CD4-positive, CD25-positive, alpha-beta regulatory T cell (primary cell): Measurements from ENCODE around the gene TRABD2B. TPM values are rescaled to one million over a fixed set of nuclear protein-coding genes. Genes with fewer than 3 reads are reported as not detected.

ENCODE experiments used
- ATAC-seq, 2 donors: fragments of 150-1000 bp; cut with Tn5 transposase; one replicate each; pipeline ENCODE4 v1.10.0; 2021; ENCODE audit warnings: low read depth in 2 of 2, moderate number of reproducible peaks in 2 of 2, moderate library complexity in 1 of 2
- DNase-seq, 3 donors: peaks; one replicate each; pipeline versions ENCODE4 v3.0.0 to v3.0.0-alpha.2; 2012 to 2022; ENCODE audit warnings: mixed read lengths in 1 of 3
- H3K27ac ChIP-seq: one replicate; pipeline ENCODE4 v1.7.0; 2013; ENCODE audit warnings: mild to moderate bottlenecking, low read length; ENCODE audit not compliant: insufficient read depth, poor library complexity, severe bottlenecking
- H3K27me3 ChIP-seq: one replicate; pipeline ENCODE4 v1.7.0; 2013; ENCODE audit warnings: low read length; ENCODE audit not compliant: control insufficient read depth, insufficient read depth
- H3K36me3 ChIP-seq: one replicate; pipeline ENCODE4 v1.7.0; 2013; ENCODE audit warnings: mild to moderate bottlenecking, low read length, moderate library complexity; ENCODE audit not compliant: control insufficient read depth, insufficient read depth
- H3K4me1 ChIP-seq: 2 replicates; pipeline ENCODE4 v1.7.0; 2013; ENCODE audit warnings: mild to moderate bottlenecking, low read length; ENCODE audit not compliant: insufficient read depth, control insufficient read depth, poor library complexity, severe bottlenecking
- H3K4me3 ChIP-seq: one replicate; pipeline ENCODE4 v1.7.0; 2013; ENCODE audit warnings: low read depth, mild to moderate bottlenecking, low read length, moderate library complexity
- H3K9me3 ChIP-seq, 2 experiments: 1 replicate in 1 of 2; 2 replicates in 1 of 2; pipeline ENCODE4 v1.7.0; 2013; ENCODE audit warnings: low read length in 2 of 2, mild to moderate bottlenecking in 1 of 2, moderate library complexity in 1 of 2; ENCODE audit not compliant: control insufficient read depth in 2 of 2
- H3K27ac Mint-ChIP-seq, 3 donors: one replicate each; pipeline ENCODE4 v1.8.0; 2020 to 2022; ENCODE audit warnings: mild to moderate bottlenecking in 3 of 3, mixed read lengths in 3 of 3, moderate library complexity in 2 of 3
- H3K27me3 Mint-ChIP-seq: one replicate; pipeline ENCODE4 v1.8.0; 2022; ENCODE audit warnings: mild to moderate bottlenecking, mixed read lengths
- H3K36me3 Mint-ChIP-seq: one replicate; pipeline ENCODE4 v1.8.0; 2020; ENCODE audit warnings: mixed read lengths
- H3K4me1 Mint-ChIP-seq, 4 donors: one replicate each; pipeline ENCODE4 v1.8.0; 2020 to 2022; ENCODE audit warnings: mixed read lengths in 4 of 4, mild to moderate bottlenecking in 1 of 4
- H3K4me3 Mint-ChIP-seq, 4 donors: one replicate each; pipeline ENCODE4 v1.8.0; 2020 to 2022; ENCODE audit warnings: mild to moderate bottlenecking in 4 of 4, mixed read lengths in 4 of 4, moderate library complexity in 3 of 4
- H3K9me3 Mint-ChIP-seq, 7 donors: one replicate each; pipeline ENCODE4 v1.8.0; 2020 to 2022; ENCODE audit warnings: mixed read lengths in 7 of 7, mild to moderate bottlenecking in 3 of 7, moderate library complexity in 2 of 7
- polyA plus RNA-seq, 4 donors: library from polyadenylated mRNA; unstranded; fragments of 300-500 nt; fragmentation: Illumina TruSeq; gene quantifications; one replicate each; pipeline ENCODE4 v1.2.3, GENCODE V29; 2021
- total RNA-seq: library from RNA; stranded (reverse); gene quantifications from one replicate; pipeline ENCODE4 v1.2.3, GENCODE V29; 2022

Gene TRABD2B
- total and polyA plus RNA-seq, 5 donors from 2014 or later = not detected

- Mint-ChIP-seq H3K4me3 (no peak overlapping the region), H3K27ac (no peak overlapping the region)
- no peak overlapping the region for H3K4me3 ChIP-seq
Observed at GRCh38 chr1:47816325-47817071, 180.7 kb downstream of the TRABD2B start.

GRCh38 chr1:47814612-47815395 is 182.4 kb downstream of the TRABD2B start:
- Mint-ChIP-seq H3K27me3 (peaks cover 4% of the 10 kb centered on the region), H3K36me3 (no peaks in the 10 kb centered on the region), H3K9me3 (peaks cover 0 to 2% (median 0%) of the 10 kb centered on the region in 7 donors), H3K27ac (no peak overlapping the region), H3K4me3 (no peak overlapping the region), H3K4me1 (no peaks in the 10 kb centered on the region)
- no peaks in the 10 kb centered on the region for H3K27me3 ChIP-seq
- H3K9me3 ChIP-seq = no peaks in the 10 kb centered on the region
- no peaks in the 10 kb centered on the region for H3K4me1 ChIP-seq
- no peak overlapping the region for H3K4me3 ChIP-seq
- H3K27ac ChIP-seq = no peak overlapping the region
- ATAC-seq (no peak), DNase-seq (no peak)
- no peaks in the 10 kb centered on the region for H3K36me3 ChIP-seq

More at GRCh38 chr1:47816325-47817071, 180.7 kb downstream of the TRABD2B start:
- H3K36me3 Mint-ChIP-seq = no peaks in the 10 kb centered on the region
- no peaks in the 10 kb centered on the region for H3K9me3 Mint-ChIP-seq
- ATAC-seq = no peak
- Histone ChIP-seq H3K27me3 (no peaks in the 10 kb centered on the region), H3K4me1 (no peaks in the 10 kb centered on the region), H3K36me3 (no peaks in the 10 kb centered on the region), H3K9me3 (no peaks in the 10 kb centered on the region), H3K27ac (no peak overlapping the region)
- no peaks in the 10 kb centered on the region for H3K4me1 Mint-ChIP-seq
- no peak for DNase-seq
- peaks cover 4% of the 10 kb centered on the region for H3K27me3 Mint-ChIP-seq

GRCh38 chr1:47813970-47814369 is 183.2 kb downstream of the TRABD2B start:
- H3K27me3 ChIP-seq = no peaks in the 10 kb centered on the region
- Mint-ChIP-seq H3K4me1 (no peaks in the 10 kb centered on the region), H3K4me3 (no peak overlapping the region), H3K9me3 (peaks cover 0 to 2% (median 0%) of the 10 kb centered on the region in 7 donors), H3K27me3 (peaks cover 4% of the 10 kb centered on the region), H3K36me3 (no peaks in the 10 kb centered on the region), H3K27ac (no peak overlapping the region)
- ATAC-seq = no peak
- DNase-seq = no peak
- H3K27ac ChIP-seq = no peak overlapping the region
- no peaks in the 10 kb centered on the region for H3K4me1 ChIP-seq
- no peaks in the 10 kb centered on the region for H3K36me3 ChIP-seq
- no peak overlapping the region for H3K4me3 ChIP-seq
- H3K9me3 ChIP-seq = no peaks in the 10 kb centered on the region

- DNase-seq (no peak), ATAC-seq (no peak)
- H3K36me3 ChIP-seq = no peaks in the 10 kb centered on the region
- H3K4me3 ChIP-seq = no peak overlapping the region
- no peaks in the 10 kb centered on the region for H3K4me1 ChIP-seq
- no peaks in the 10 kb centered on the region for H3K27me3 ChIP-seq
- H3K27ac Mint-ChIP-seq = no peak overlapping the region
- peaks cover 4% of the 10 kb centered on the region for H3K27me3 Mint-ChIP-seq
- H3K4me1 Mint-ChIP-seq = no peaks in the 10 kb centered on the region
- no peak overlapping the region for H3K4me3 Mint-ChIP-seq
- no peak overlapping the region for H3K27ac ChIP-seq
- peaks cover 0 to 2% (median 0%) of the 10 kb centered on the region in 7 donors for H3K9me3 Mint-ChIP-seq
- no peaks in the 10 kb centered on the region for H3K36me3 Mint-ChIP-seq
- no peaks in the 10 kb centered on the region for H3K9me3 ChIP-seq
Observed at GRCh38 chr1:47812904-47813514, 184.2 kb downstream of the TRABD2B start.

GRCh38 chr1:47810964-47811682 is 186.1 kb downstream of the TRABD2B start:
- Mint-ChIP-seq H3K36me3 (no peaks in the 10 kb centered on the region), H3K27me3 (peaks cover 4% of the 10 kb centered on the region), H3K4me1 (no peaks in the 10 kb centered on the region), H3K27ac (no peak overlapping the region), H3K9me3 (peaks cover 0 to 2% (median 0%) of the 10 kb centered on the region in 7 donors), H3K4me3 (no peak overlapping the region)
- Histone ChIP-seq H3K27me3 (no peaks in the 10 kb centered on the region), H3K4me1 (no peaks in the 10 kb centered on the region), H3K4me3 (no peak overlapping the region), H3K27ac (no peak overlapping the region), H3K9me3 (no peaks in the 10 kb centered on the region), H3K36me3 (no peaks in the 10 kb centered on the region)
- DNase-seq = no peak
- no peak for ATAC-seq

GRCh38 chr1:47809301-47810084 is 187.7 kb downstream of the TRABD2B start:
- Histone ChIP-seq H3K36me3 (no peaks in the 10 kb centered on the region), H3K27me3 (no peaks in the 10 kb centered on the region), H3K4me1 (no peaks in the 10 kb centered on the region), H3K4me3 (no peak overlapping the region), H3K27ac (no peak overlapping the region), H3K9me3 (no peaks in the 10 kb centered on the region)
- ATAC-seq (no peak), DNase-seq (no peak)
- no peaks in the 10 kb centered on the region for H3K4me1 Mint-ChIP-seq
- no peak overlapping the region for H3K27ac Mint-ChIP-seq
- H3K4me3 Mint-ChIP-seq = no peak overlapping the region
- peaks cover 4% of the 10 kb centered on the region for H3K27me3 Mint-ChIP-seq
- H3K9me3 Mint-ChIP-seq = peaks cover 0 to 2% (median 0%) of the 10 kb centered on the region in 7 donors
- no peaks in the 10 kb centered on the region for H3K36me3 Mint-ChIP-seq

GRCh38 chr1:47808612-47809011 is 188.6 kb downstream of the TRABD2B start:
- no peak for DNase-seq
- peaks cover 0 to 2% (median 0%) of the 10 kb centered on the region in 7 donors for H3K9me3 Mint-ChIP-seq
- no peak overlapping the region for H3K27ac ChIP-seq
- H3K27ac Mint-ChIP-seq = no peak overlapping the region
- H3K4me3 Mint-ChIP-seq = no peak overlapping the region
- no peak overlapping the region for H3K4me3 ChIP-seq
- no peaks in the 10 kb centered on the region for H3K9me3 ChIP-seq
- ATAC-seq = no peak
- no peaks in the 10 kb centered on the region for H3K4me1 Mint-ChIP-seq
- peaks cover 4% of the 10 kb centered on the region for H3K27me3 Mint-ChIP-seq
- H3K4me1 ChIP-seq = no peaks in the 10 kb centered on the region
- H3K36me3 Mint-ChIP-seq = no peaks in the 10 kb centered on the region
- H3K27me3 ChIP-seq = no peaks in the 10 kb centered on the region
- no peaks in the 10 kb centered on the region for H3K36me3 ChIP-seq
